B cell (primary cell): ENCODE measurements around the gene MRPL4. TPM values are rescaled to one million over a fixed set of nuclear protein-coding genes. Genes with fewer than 3 reads are reported as not detected.

Experiments used
- ATAC-seq: fragments of 200-7000 bp; cut with Tn5 transposase; one replicate; pipeline ENCODE4 v1.10.0; 2021; ENCODE audit warnings: low read depth, mild to moderate bottlenecking, moderate number of reproducible peaks, moderate library complexity
- CTCF ChIA-PET: fragments of 350-600 bp; sonication (Branson Sonifier 250); formaldehyde crosslinking; loops from one replicate; lab custom pipeline; 2021; ENCODE audit warnings: antibody characterized with exemption, inconsistent platforms; lab: Charles Lee
- POLR2A ChIA-PET: fragments of 350-600 bp; sonication (Branson Sonifier 250); formaldehyde crosslinking; loops from one replicate; lab custom pipeline; 2021; ENCODE audit warnings: antibody characterized with exemption; lab: Charles Lee
- DNase-seq: peaks from one replicate; pipeline ENCODE4 v3.0.0; 2013
- H2AFZ ChIP-seq: 2 replicates; pipeline ENCODE4 v1.6.1; 2012; ENCODE audit warnings: mild to moderate bottlenecking, low read depth, low read length; ENCODE audit not compliant: insufficient read depth, poor library complexity, severe bottlenecking
- H3K27ac ChIP-seq, 2 donors: 1 replicate in 1 of 2; 2 replicates in 1 of 2; pipeline ENCODE4 v1.5.1; 2012 to 2013; ENCODE audit warnings: low read length in 2 of 2, mild to moderate bottlenecking in 2 of 2, moderate library complexity in 1 of 2
- H3K27me3 ChIP-seq, 4 experiments: fragments of 200-600 bp in 1 of 4; sonication (generic) in 1 of 4; replicated peaks in 1 of 4; 1 replicate in 2 of 4; 2 replicates in 2 of 4; pipeline versions ENCODE4 v1.6.1 to v1.7.0; 2013 to 2016; ENCODE audit warnings: low read length in 3 of 4, mild to moderate bottlenecking in 2 of 4, mixed read lengths in 1 of 4, moderate library complexity in 1 of 4; ENCODE audit not compliant: insufficient read depth in 4 of 4, control insufficient read depth in 3 of 4; ENCODE audit errors: control extremely low read depth in 1 of 4
- H3K36me3 ChIP-seq, 2 experiments: replicated peaks in 1 of 2; 1 replicate in 1 of 2; 2 replicates in 1 of 2; pipeline versions ENCODE4 v1.6.1 to v1.7.1; 2013; ENCODE audit warnings: low read length in 1 of 2; ENCODE audit not compliant: insufficient read depth in 2 of 2, control insufficient read depth in 1 of 2; ENCODE audit errors: control extremely low read depth in 1 of 2, extremely low read depth in 1 of 2
- H3K4me1 ChIP-seq, 2 donors: fragments of 200-600 bp in 1 of 2; sonication (generic) in 1 of 2; 1 replicate in 1 of 2; 2 replicates in 1 of 2; pipeline versions ENCODE4 v1.5.1 to v1.6.1; 2013 to 2017; ENCODE audit warnings: low read length in 2 of 2; ENCODE audit not compliant: control insufficient read depth in 2 of 2, insufficient read depth in 2 of 2
- H3K4me2 ChIP-seq: replicated peaks from 2 replicates; pipeline ENCODE3; 2012; ENCODE audit warnings: mild to moderate bottlenecking, low read depth, low read length; ENCODE audit not compliant: poor library complexity, severe bottlenecking
- H3K4me3 ChIP-seq, 5 experiments: fragments of 200-600 bp in 1 of 5; sonication (generic) in 1 of 5; 1 replicate in 3 of 5; 2 replicates in 2 of 5; pipeline versions ENCODE4 v1.5.1 to v1.7.0; 2011 to 2016; ENCODE audit warnings: low read length in 4 of 5, mild to moderate bottlenecking in 4 of 5, low read depth in 2 of 5, control low read depth in 1 of 5, moderate library complexity in 1 of 5; ENCODE audit not compliant: insufficient read depth in 1 of 5; ENCODE audit errors: control extremely low read depth in 1 of 5, extremely low read depth in 1 of 5
- H3K79me2 ChIP-seq: fragments of 200-600 bp; sonication (generic); one replicate; pipeline ENCODE4 v1.6.0; 2016; ENCODE audit warnings: low read length; ENCODE audit not compliant: control insufficient read depth, insufficient read depth
- H3K9ac ChIP-seq: fragments of 200-600 bp; sonication (generic); 2 replicates; pipeline ENCODE4 v1.6.1; 2017; ENCODE audit warnings: mild to moderate bottlenecking, low read length, moderate library complexity
- H3K9me3 ChIP-seq, 3 donors: one replicate each; pipeline versions ENCODE4 v1.6.1 to v1.7.1; 2013; ENCODE audit warnings: low read length in 2 of 3; ENCODE audit not compliant: control insufficient read depth in 2 of 3, insufficient read depth in 1 of 3; ENCODE audit errors: control extremely low read depth in 1 of 3
- H4K20me1 ChIP-seq: 2 replicates; pipeline ENCODE4 v1.6.0; 2012; ENCODE audit warnings: mild to moderate bottlenecking, low read length; ENCODE audit not compliant: insufficient read depth, control insufficient read depth, poor library complexity, severe bottlenecking
- H3K27ac Mint-ChIP-seq: one replicate; pipeline ENCODE4 v1.8.0; 2021; ENCODE audit warnings: mixed read lengths
- H3K27me3 Mint-ChIP-seq: one replicate; pipeline ENCODE4 v1.8.0; 2021; ENCODE audit warnings: mixed read lengths
- H3K4me1 Mint-ChIP-seq: one replicate; pipeline ENCODE4 v1.8.0; 2021; ENCODE audit warnings: mixed read lengths
- H3K4me3 Mint-ChIP-seq: one replicate; pipeline ENCODE4 v1.8.0; 2021; ENCODE audit warnings: mixed read lengths
- H3K9me3 Mint-ChIP-seq: one replicate; pipeline ENCODE4 v1.8.0; 2022; ENCODE audit warnings: mixed read lengths; ENCODE audit not compliant: insufficient read depth
- CTCF ChIP-seq: fragments of 200-600 bp; IDR thresholded peaks from one replicate; pipeline ENCODE4 v1.8.0; 2022; ENCODE audit warnings: antibody characterized with exemption, mild to moderate bottlenecking
- EZH2 ChIP-seq: IDR thresholded peaks from 2 replicates; pipeline ENCODE4 v1.6.1; 2012; ENCODE audit warnings: borderline replicate concordance, low read depth, mild to moderate bottlenecking, moderate library complexity, low read length; ENCODE audit not compliant: insufficient read depth, poor library complexity, severe bottlenecking
- whole genome bisulfite sequencing: methylation state at CpG from one replicate; pipeline ENCODE4 v1.1.5; 2013; ENCODE audit warnings: missing lambda C conversion rate; ENCODE audit not compliant: insufficient coverage; 5-methylcytosine and 5-hydroxymethylcytosine counted together
- intact Hi-C: fragments of 100-400 bp; cut with micrococcal nuclease; formaldehyde crosslinking; loops from one replicate; pipeline ENCODE4 v1.10.0; 2022
- polyA plus RNA-seq: library from polyadenylated mRNA; depleted of rRNA; stranded (reverse); fragments of >200 nt; gene quantifications from 2 replicates; pipeline ENCODE4 v1.2.3, GENCODE V29; 2012
- total RNA-seq, 2 donors: library from RNA; stranded (reverse); fragments of 120-200 nt in 1 of 2; gene quantifications; 1 replicate in 1 of 2; 2 replicates in 1 of 2; pipeline versions ENCODE4 v1.2.3 to v1.2.4, GENCODE V29; 2013 to 2022

Gene MRPL4
- total and polyA plus RNA-seq, 2 donors (not counting 1 experiment from before 2014, with no cell fraction given) = 39.8 to 81.1 TPM

- Histone ChIP-seq H3K4me2 (peak overlapping the region; percentile 84), H3K27ac (peak overlapping the region; percentile 90 to 97), H4K20me1 (no peaks in the 10 kb centered on the region), H3K79me2 (peaks cover 3% of the 10 kb centered on the region), H3K9me3 (no peaks in the 10 kb centered on the region), H2AFZ (no peak overlapping the region), H3K4me3 (peak overlapping the region; percentile 34 to 72 (median 56)), H3K27me3 (no peaks in the 10 kb centered on the region), H3K9ac (peak overlapping the region; percentile 74), H3K4me1 (peaks cover 13 to 35% of the 10 kb centered on the region in 2 donors), H3K36me3 (peaks cover 0 to 5% of the 10 kb centered on the region in 2 experiments)
- ChIA-PET CTCF (interaction anchor here (0.6 to 9.2 kb wide), 17 partner anchors 12 to 340 kb away, joined by 3 to 570 read pairs (median 5); partner anchors contain the start of genes CDC37, DNMT1, ICAM4 and ICAM5), POLR2A (interaction anchor here (0.6 to 3.5 kb wide), 8 partner anchors 13 to 144 kb away, joined by 3 to 32 read pairs (median 12); partner anchors contain the start of genes ICAM4, ICAM5, RAVER1 and TYK2)
- intact Hi-C loops = loop anchor here (2.0 kb wide), 3 partner anchors 15 to 109 kb away; partner anchors contain the start of genes ICAM4 and TYK2
- Mint-ChIP-seq H3K4me1 (peaks cover 35% of the 10 kb centered on the region), H3K9me3 (no peaks in the 10 kb centered on the region), H3K4me3 (peak overlapping the region; percentile 88), H3K27ac (peak overlapping the region; percentile 94), H3K27me3 (no peaks in the 10 kb centered on the region)
- DNase-seq (peak; percentile 96), ATAC-seq (peak; percentile 42)
- TF ChIP-seq CTCF (no peak), EZH2 (no peak)
- WGBS = 13% methylated on average over 9 of the region's 12 CpGs
These were observed 19.6 kb downstream of the MRPL4 start for GRCh38 chr19:10271543-10272086.

GRCh38 chr19:10274589-10274988, 22.6 kb downstream of the MRPL4 start:
- peak overlapping the region; percentile 72 for H3K27ac Mint-ChIP-seq
- intact Hi-C loops = no loop called here
- no peak overlapping the region for H3K4me2 ChIP-seq
- no peak overlapping the region for H3K9ac ChIP-seq
- H2AFZ ChIP-seq = no peak overlapping the region
- CTCF ChIA-PET = interaction anchor here (1.5 to 7.9 kb wide), 3 partner anchors 14 to 116 kb away, joined by 7 to 116 read pairs (median 8); partner anchors contain the start of genes ICAM4 and ICAM5
- DNase-seq (peak; percentile 25), ATAC-seq (no peak)
- peaks cover 13 to 35% of the 10 kb centered on the region in 2 donors for H3K4me1 ChIP-seq
- no peak overlapping the region for H3K4me3 ChIP-seq
- H3K27me3 ChIP-seq = no peaks in the 10 kb centered on the region
- peaks cover 0 to 11% of the 10 kb centered on the region in 2 experiments for H3K36me3 ChIP-seq
- peak overlapping the region; percentile 11 for H3K4me3 Mint-ChIP-seq
- H3K9me3 Mint-ChIP-seq = no peaks in the 10 kb centered on the region
- H3K79me2 ChIP-seq = no peaks in the 10 kb centered on the region
- H4K20me1 ChIP-seq = no peaks in the 10 kb centered on the region
- POLR2A ChIA-PET = interaction anchor here (0.7 kb wide), 1 partner anchor 104 kb away, joined by 7 read pairs; no protein-coding TSS in a partner anchor
- no peaks in the 10 kb centered on the region for H3K27me3 Mint-ChIP-seq
- 94% methylated on average over 10 of the region's 10 CpGs for WGBS
- peaks cover 35% of the 10 kb centered on the region for H3K4me1 Mint-ChIP-seq
- H3K9me3 ChIP-seq = no peaks in the 10 kb centered on the region
- TF ChIP-seq EZH2 (no peak), CTCF (no peak)
- no peak overlapping the region for H3K27ac ChIP-seq
